OCI-LY7 (cell line): ENCODE measurements around the gene RRAD.
"Not testable (repeated sequence)": the region's sequence is repeated elsewhere in the genome, so short reads cannot be mapped to it uniquely, and the experiment has no call there.

ENCODE experiments used
- EZH2phosphoT487 ChIP-seq: fragments of 200-600 bp; sonication (generic); IDR thresholded peaks from 2 replicates; pipeline ENCODE4 v1.6.1; 2018; ENCODE audit warnings: low read depth, borderline replicate concordance, mild to moderate bottlenecking, mixed run types, antibody characterized with exemption, low read length, moderate library complexity, mixed read lengths
- TF ChIP-seq, protein P1 (sequence below): fragments of 200-600 bp; sonication (generic); conservative IDR thresholded peaks from 2 replicates; pipeline ENCODE4 v1.5.1; 2014; ENCODE audit warnings: mild to moderate bottlenecking, antibody characterized with exemption, low read length, moderate library complexity, mixed read lengths

- TF ChIP-seq, protein P1, sequence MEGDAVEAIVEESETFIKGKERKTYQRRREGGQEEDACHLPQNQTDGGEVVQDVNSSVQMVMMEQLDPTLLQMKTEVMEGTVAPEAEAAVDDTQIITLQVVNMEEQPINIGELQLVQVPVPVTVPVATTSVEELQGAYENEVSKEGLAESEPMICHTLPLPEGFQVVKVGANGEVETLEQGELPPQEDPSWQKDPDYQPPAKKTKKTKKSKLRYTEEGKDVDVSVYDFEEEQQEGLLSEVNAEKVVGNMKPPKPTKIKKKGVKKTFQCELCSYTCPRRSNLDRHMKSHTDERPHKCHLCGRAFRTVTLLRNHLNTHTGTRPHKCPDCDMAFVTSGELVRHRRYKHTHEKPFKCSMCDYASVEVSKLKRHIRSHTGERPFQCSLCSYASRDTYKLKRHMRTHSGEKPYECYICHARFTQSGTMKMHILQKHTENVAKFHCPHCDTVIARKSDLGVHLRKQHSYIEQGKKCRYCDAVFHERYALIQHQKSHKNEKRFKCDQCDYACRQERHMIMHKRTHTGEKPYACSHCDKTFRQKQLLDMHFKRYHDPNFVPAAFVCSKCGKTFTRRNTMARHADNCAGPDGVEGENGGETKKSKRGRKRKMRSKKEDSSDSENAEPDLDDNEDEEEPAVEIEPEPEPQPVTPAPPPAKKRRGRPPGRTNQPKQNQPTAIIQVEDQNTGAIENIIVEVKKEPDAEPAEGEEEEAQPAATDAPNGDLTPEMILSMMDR, result not testable (repeated sequence)
- not testable (repeated sequence) for TF ChIP-seq EZH2phosphoT487
Measured at GRCh38 chr16:66974156-66974931, 49.0 kb upstream of the RRAD start.
